HepG2 (cell line): Measurements from ENCODE around the gene TPM1. TPM values are rescaled to one million over a fixed set of nuclear protein-coding genes. Genes with fewer than 3 reads are reported as not detected.

ENCODE experiments used
- ASH2L ChIP-seq: fragments of 300-600, 200-600 bp; sonication (generic); IDR thresholded peaks from 2 replicates; pipeline ENCODE4 v1.7.0; 2017; ENCODE audit warnings: low read depth, mild to moderate bottlenecking, moderate library complexity, mixed read lengths, low read length; ENCODE audit not compliant: insufficient read length
- CCAR2 ChIP-seq: fragments of 200-400 bp; formaldehyde crosslinking; optimal IDR thresholded peaks from 2 replicates; pipeline ENCODE3; 2018; ENCODE audit warnings: low read depth, mild to moderate bottlenecking, low read length, moderate library complexity
- ERF ChIP-seq: IDR thresholded peaks from 2 replicates; pipeline ENCODE4 v1.6.1; 2018; ENCODE audit warnings: missing biosample characterization, missing genetic modification reagents
- FOXA3 ChIP-seq: IDR thresholded peaks from 2 replicates; pipeline ENCODE4 v1.6.1; 2016; ENCODE audit warnings: missing genetic modification reagents, missing compliant biosample characterization
- GATAD2A ChIP-seq: IDR thresholded peaks from 2 replicates; pipeline ENCODE4 v1.6.1; 2016
- HBP1 ChIP-seq: IDR thresholded peaks from 2 replicates; pipeline ENCODE4 v1.6.1; 2016; ENCODE audit warnings: low read depth, control low read depth
- HDAC2 ChIP-seq: sonication (generic); formaldehyde crosslinking; IDR thresholded peaks from 2 replicates; pipeline ENCODE4 v1.4.0; 2020; ENCODE audit warnings: missing genetic modification reagents
- JDP2 ChIP-seq: sonication (generic); formaldehyde crosslinking; IDR thresholded peaks from 2 replicates; pipeline ENCODE4 v1.8.1; 2022; ENCODE audit warnings: missing genetic modification reagents, borderline replicate concordance
- KDM2A ChIP-seq: sonication (generic); formaldehyde crosslinking; IDR thresholded peaks from 2 replicates; pipeline ENCODE4 v1.4.0; 2020; ENCODE audit warnings: low read depth, missing genetic modification reagents, borderline replicate concordance
- KDM3A ChIP-seq: IDR thresholded peaks from 2 replicates; pipeline ENCODE4 v1.6.1; 2018; ENCODE audit warnings: low read depth, missing compliant biosample characterization
- KLF11 ChIP-seq: IDR thresholded peaks from 2 replicates; pipeline ENCODE4 v1.6.1; 2016; ENCODE audit warnings: missing compliant biosample characterization
- NR2F6 ChIP-seq, 2 experiments: IDR thresholded peaks; 2 replicates each; pipeline ENCODE4 v1.6.1; 2016; ENCODE audit warnings: antibody characterized with exemption in 1 of 2, mild to moderate bottlenecking in 1 of 2
- RXRA ChIP-seq: sonication (generic); formaldehyde crosslinking; IDR thresholded peaks from 2 replicates; pipeline ENCODE4 v1.5.1; 2020; ENCODE audit warnings: missing genetic modification reagents
- SMYD3 ChIP-seq: sonication (generic); formaldehyde crosslinking; IDR thresholded peaks from 2 replicates; pipeline ENCODE4 v1.8.1; 2023; ENCODE audit warnings: mild to moderate bottlenecking, missing genetic modification reagents
- THAP11 ChIP-seq: IDR thresholded peaks from 2 replicates; pipeline ENCODE4 v1.6.1; 2016; ENCODE audit warnings: missing biosample characterization, missing genetic modification reagents
- TOE1 ChIP-seq: sonication (generic); formaldehyde crosslinking; IDR thresholded peaks from 2 replicates; pipeline ENCODE4 v1.4.0; 2020; ENCODE audit warnings: mild to moderate bottlenecking, missing genetic modification reagents
- ZNF124 ChIP-seq: sonication (generic); formaldehyde crosslinking; IDR thresholded peaks from 2 replicates; pipeline ENCODE4 v1.4.0; 2020; ENCODE audit warnings: missing genetic modification reagents
- ZNF143 ChIP-seq: sonication (generic); formaldehyde crosslinking; IDR thresholded peaks from 2 replicates; pipeline ENCODE4 v1.4.0; 2020; ENCODE audit warnings: missing genetic modification reagents
- ZNF414 ChIP-seq: sonication (generic); formaldehyde crosslinking; IDR thresholded peaks from 2 replicates; pipeline ENCODE4 v1.5.0; 2020; ENCODE audit warnings: missing genetic modification reagents
- ZNF572 ChIP-seq: sonication (generic); formaldehyde crosslinking; IDR thresholded peaks from 2 replicates; pipeline ENCODE4 v1.5.1; 2020; ENCODE audit warnings: mild to moderate bottlenecking, missing genetic modification reagents
- polyA plus RNA-seq, 8 experiments: library from polyadenylated mRNA; depleted of rRNA in 3 of 8; stranded (reverse) in 7 of 8; unstranded in 1 of 8; fragments of >200 nt; fragmentation: Illumina TruSeq in 4 of 8; extraction: Trizol in 4 of 8; gene quantifications; 2 replicates each; pipeline versions ENCODE4 v1.2.1 to v1.2.3, GENCODE V29; 2011 to 2016; ENCODE audit warnings: low read depth in 4 of 8, missing spikeins in 1 of 8, mixed read lengths in 1 of 8; ENCODE audit not compliant: insufficient read depth in 1 of 8
- total RNA-seq, 5 experiments: library from RNA; depleted of rRNA; stranded (reverse); fragments of >200 nt; fragmentation: Illumina TruSeq; extraction: Trizol; gene quantifications; 2 replicates each; pipeline ENCODE4 v1.2.3, GENCODE V29; 2016; ENCODE audit warnings: low read depth in 1 of 5

TPM1 gene
- total and polyA plus RNA-seq, 2 of the 13 experiments (the other 11 are each of a cell fraction or from before 2014, with no cell fraction given) = 98.9 to 109 TPM

- TF ChIP-seq THAP11 (CRISPR knock-in tag) (0 out of 2 replicates have a peak, but pooled peaks have one; percentile 48), HDAC2 (CRISPR knock-in tag) (peak; percentile 73; the same call in 1 of the 2 replicates), ZNF124 (CRISPR knock-in tag) (peak; percentile 45; the same call in 1 of the 2 replicates), CCAR2 (no peak), ZNF143 (0 out of 2 replicates have a peak, but pooled peaks have one; percentile 22), GATAD2A (CRISPR knock-in tag) (peak; percentile 77), JDP2 (CRISPR knock-in tag) (no peak), KLF11 (no peak), KDM3A (CRISPR knock-in tag) (peak; percentile 68; the same call in 1 of the 2 replicates), ERF (CRISPR knock-in tag) (peak; percentile 30; the same call in 1 of the 2 replicates), NR2F6 (IDR thresholded peaks at IDR 0.05) (peak; percentile 84; the same call in 1 of the 2 replicates), NR2F6 (CRISPR knock-in tag; IDR thresholded peaks at IDR 0.05) (peak; percentile 92), ASH2L (no peak), ZNF572 (no peak), ZNF414 (CRISPR knock-in tag) (no peak), FOXA3 (CRISPR knock-in tag) (0 out of 2 replicates have a peak, but pooled peaks have one; percentile 11), RXRA (CRISPR knock-in tag) (peak; percentile 74; the same call in 1 of the 2 replicates), TOE1 (CRISPR knock-in tag) (no peak), HBP1 (CRISPR knock-in tag) (peak; percentile 50; the same call in 1 of the 2 replicates), SMYD3 (no peak), KDM2A (CRISPR knock-in tag) (peak; percentile 75)
Measured at GRCh38 chr15:63093486-63094205, 51.1 kb downstream of the TPM1 start (continued).
